HFFc6 (cell line): ENCODE results near the gene YWHAG. TPM values are rescaled to one million over a fixed set of nuclear protein-coding genes. Genes with fewer than 3 reads are reported as not detected.
A peak's percentile ranks its signal among the peaks of the same experiment; 100 is the strongest.

Experiments
- DNase-seq: peaks from one replicate; pipeline ENCODE4 v3.0.0-alpha.2; 2018
- H3K27ac Mint-ChIP-seq: 2 replicates; pipeline ENCODE4 v1.8.0; 2020; ENCODE audit warnings: mild to moderate bottlenecking, mixed read lengths
- H3K27me3 Mint-ChIP-seq: 2 replicates; pipeline ENCODE4 v1.8.0; 2021; ENCODE audit warnings: mild to moderate bottlenecking, moderate library complexity, mixed read lengths; ENCODE audit not compliant: insufficient read depth
- H3K36me3 Mint-ChIP-seq: 2 replicates; pipeline ENCODE4 v1.8.0; 2021; ENCODE audit warnings: low read depth, mixed read lengths
- H3K4me1 Mint-ChIP-seq: 2 replicates; pipeline ENCODE4 v1.8.0; 2020; ENCODE audit warnings: low read depth, mixed read lengths
- H3K4me3 Mint-ChIP-seq: 2 replicates; pipeline ENCODE4 v1.8.0; 2020; ENCODE audit warnings: mild to moderate bottlenecking, moderate library complexity, mixed read lengths
- H3K9me3 Mint-ChIP-seq: 2 replicates; pipeline ENCODE4 v1.8.0; 2020; ENCODE audit warnings: mild to moderate bottlenecking, mixed read lengths
- CTCF ChIP-seq: fragments of 200-600 bp; sonication (generic); IDR thresholded peaks from 2 replicates; pipeline ENCODE4 v1.5.0; 2021; ENCODE audit warnings: antibody characterized with exemption, mild to moderate bottlenecking
- total RNA-seq, 6 experiments: library from RNA; stranded (reverse); fragmentation: NEBNext Ultra II Directional; extraction: Animal tissue kit (Norgen Biotek cat#: 25700); gene quantifications; 2 replicates in 1 of 6; 3 replicates in 5 of 6; pipeline ENCODE4 v1.2.3, GENCODE V29; 2021

The YWHAG gene
- total RNA-seq, 6 experiments from 2014 or later: 171 to 210 (median 180) TPM

GRCh38 chr7:76282344-76283253 lies 76.2 kb downstream of the YWHAG start:
- Mint-ChIP-seq H3K9me3 (no peaks in the 10 kb centered on the region), H3K27ac (no peak overlapping the region), H3K27me3 (peaks cover 39% of the 10 kb centered on the region), H3K4me1 (peaks cover 14% of the 10 kb centered on the region), H3K4me3 (no peak overlapping the region; the same call in 1 of the 2 replicates), H3K36me3 (no peaks in the 10 kb centered on the region)
- DNase-seq: no peak
- TF ChIP-seq CTCF: no peak

- H3K27me3 Mint-ChIP-seq: peaks cover 38% of the 10 kb centered on the region
- TF ChIP-seq CTCF: no peak
- no peak overlapping the region for H3K27ac Mint-ChIP-seq
- peaks cover 8% of the 10 kb centered on the region for H3K4me1 Mint-ChIP-seq
- H3K4me3 Mint-ChIP-seq: peak overlapping the region; percentile 20; the same call in 1 of the 2 replicates
- no peaks in the 10 kb centered on the region for H3K9me3 Mint-ChIP-seq
- no peak for DNase-seq
- H3K36me3 Mint-ChIP-seq: no peaks in the 10 kb centered on the region
Observed at GRCh38 chr7:76281706-76282343, 77.0 kb downstream of the YWHAG start.

DNA sequence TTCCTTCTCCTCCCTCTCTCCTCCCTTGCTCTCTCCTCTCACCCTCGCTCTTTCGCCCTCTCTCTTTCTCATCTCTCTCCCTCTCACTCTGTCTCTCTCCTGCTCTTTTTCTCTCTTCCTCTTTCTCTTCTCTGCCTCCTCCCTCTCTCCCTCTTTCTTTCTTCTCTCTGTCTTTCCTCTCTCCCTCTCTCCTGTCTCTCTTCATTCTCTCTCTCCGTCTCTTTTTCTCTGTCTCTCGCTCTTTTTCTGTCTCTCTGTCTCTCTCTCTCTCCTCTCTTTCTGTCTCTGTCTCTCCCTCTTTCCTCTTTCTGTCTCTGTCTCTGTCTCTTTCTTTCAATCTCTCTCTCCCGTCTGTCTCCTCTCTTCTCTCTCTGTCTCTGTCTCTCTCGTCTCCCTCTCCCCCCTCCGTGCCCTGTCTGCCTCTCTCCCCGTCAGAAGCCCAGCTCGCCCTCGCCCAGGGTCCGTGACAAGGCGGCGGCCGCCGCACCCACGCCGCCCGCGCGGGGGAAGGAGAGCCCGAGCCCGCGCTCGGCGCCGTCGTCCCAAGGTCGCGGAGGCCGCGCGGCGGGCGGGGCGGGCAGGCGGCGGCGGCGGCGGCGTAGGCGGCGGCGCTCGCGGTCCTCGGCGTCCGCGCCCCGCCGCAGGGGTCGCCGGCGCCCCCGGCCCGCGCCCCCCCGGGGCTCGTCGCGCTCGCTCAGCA lies 77.6 kb downstream of the YWHAG start:
- no peak for DNase-seq
- H3K27me3 Mint-ChIP-seq: peaks cover 40% of the 10 kb centered on the region
- H3K4me1 Mint-ChIP-seq: peaks cover 8% of the 10 kb centered on the region
- H3K4me3 Mint-ChIP-seq: peak overlapping the region; percentile 65
- no peaks in the 10 kb centered on the region for H3K9me3 Mint-ChIP-seq
- H3K27ac Mint-ChIP-seq: no peak overlapping the region
- no peaks in the 10 kb centered on the region for H3K36me3 Mint-ChIP-seq
- TF ChIP-seq CTCF: no peak

DNA sequence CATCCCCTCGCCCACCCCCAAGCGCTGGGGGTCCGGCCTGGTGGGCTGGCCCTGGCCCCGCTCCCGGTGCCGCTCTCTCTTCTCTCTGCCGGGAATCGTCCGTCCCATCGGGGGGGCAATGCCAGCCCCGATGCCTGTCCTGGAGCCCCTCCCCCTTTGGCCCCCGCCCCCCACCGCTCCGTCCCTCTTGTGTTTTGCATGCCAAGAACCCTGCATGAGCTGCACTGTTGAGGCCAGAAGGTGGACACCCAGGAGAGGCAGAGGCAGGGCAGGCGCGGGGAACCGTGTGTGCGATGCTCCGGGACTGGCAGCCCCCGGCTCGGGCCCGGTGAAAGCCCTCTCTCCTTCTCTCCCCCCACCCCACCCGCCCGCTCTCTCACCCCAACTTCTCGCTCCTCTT lies 78.4 kb downstream of the YWHAG start:
- H3K27me3 Mint-ChIP-seq: peaks cover 45% of the 10 kb centered on the region
- peaks cover 8% of the 10 kb centered on the region for H3K4me1 Mint-ChIP-seq
- H3K4me3 Mint-ChIP-seq: peak overlapping the region; percentile 65; the same call in 1 of the 2 replicates
- TF ChIP-seq CTCF: no peak
- H3K9me3 Mint-ChIP-seq: no peaks in the 10 kb centered on the region
- no peak overlapping the region for H3K27ac Mint-ChIP-seq
- H3K36me3 Mint-ChIP-seq: no peaks in the 10 kb centered on the region
- DNase-seq: no peak

DNA sequence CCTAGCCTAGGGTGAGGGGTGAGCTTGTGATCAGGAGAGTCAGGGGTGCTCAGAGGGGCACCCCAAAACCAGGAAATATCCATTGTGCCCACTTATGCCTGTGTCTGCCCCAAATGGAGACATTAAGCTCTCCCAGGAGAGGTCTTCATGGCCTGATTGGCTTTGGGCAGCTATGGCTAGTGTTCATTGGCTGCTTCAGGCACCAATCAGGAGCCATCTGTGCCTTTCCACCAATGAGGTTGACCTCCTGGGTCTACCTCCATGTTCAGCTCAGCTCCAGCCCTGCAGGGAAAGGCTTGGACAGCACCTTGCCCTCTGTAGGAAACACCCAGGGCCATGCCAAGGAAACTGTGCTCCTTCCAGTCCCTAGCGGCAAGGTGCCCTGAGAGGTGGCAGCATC lies 80.3 kb downstream of the YWHAG start:
- Mint-ChIP-seq H3K27ac (no peak overlapping the region), H3K4me1 (peaks cover 8% of the 10 kb centered on the region), H3K9me3 (no peaks in the 10 kb centered on the region), H3K4me3 (no peak overlapping the region), H3K36me3 (no peaks in the 10 kb centered on the region), H3K27me3 (peaks cover 51% of the 10 kb centered on the region)
- DNase-seq: peak; percentile 9
- TF ChIP-seq CTCF: no peak

Other genes starting within 250 kb of the YWHAG start
- gene SRRM3, start 157.1 kb downstream of the YWHAG start, total RNA-seq: under 1 TPM in 5 of 6 experiments, not detected in 1; 0.09 to 0.23 (median 0.18) TPM
- 1,000 to 10,000 TPM; 1,016 to 1,211 (median 1,126) TPM for gene HSPB1, start 56.3 kb downstream of the YWHAG start, total RNA-seq
- gene SSC4D, start 50.7 kb upstream of the YWHAG start, total RNA-seq: 1 to 10 TPM in 1 of 6 experiments, under 1 TPM in 5; 0.23 to 1.1 (median 0.51) TPM
- 10 to 100 TPM; 17.5 to 30.4 (median 25.6) TPM for gene ZP3, start 66.0 kb upstream of the YWHAG start, total RNA-seq
- 10 to 100 TPM; 11.1 to 15.6 (median 12.9) TPM for gene DTX2, start 102.7 kb upstream of the YWHAG start, total RNA-seq
- under 1 TPM in 1 of 6 experiments, not detected in 5; 0.41 TPM for gene UPK3B, start 151.6 kb upstream of the YWHAG start, total RNA-seq
- gene SPDYE16, start 184.3 kb upstream of the YWHAG start, total RNA-seq: under 1 TPM in 1 of 6 experiments, not detected in 5; 0.07 TPM